ENCODE measurements around the gene TAL2.

TAL2 gene

GRCh38 chr9:105670775-105671174, 8.5 kb downstream of the TAL2 start (continued):
- TF ChIP-seq PRDM2 (tag by site-specific recombination; IDR thresholded peaks at IDR 0.05; ENCODE audit: borderline replicate concordance) (no peak), EGR2 (tag by site-specific recombination; IDR thresholded peaks at IDR 0.05; ENCODE audit: low read depth) (no peak), WT1 (tag by site-specific recombination; IDR thresholded peaks at IDR 0.05) (no peak), ZNF639 (tag by site-specific recombination; IDR thresholded peaks at IDR 0.05) (no peak), ZBTB6 (tag by site-specific recombination; IDR thresholded peaks at IDR 0.05) (no peak), ZNF157 (tag by site-specific recombination; IDR thresholded peaks at IDR 0.05) (no peak), ZNF24 (tag by site-specific recombination; IDR thresholded peaks at IDR 0.05) (no peak)

GRCh38 chr9:105672711-105673234, 10.5 kb downstream of the TAL2 start:
- POLR2A ChIA-PET = no interaction called here
- no peak overlapping the region for H3K4me3 ChIP-seq (ENCODE audit: low read depth, low read length)
- no peak overlapping the region for H3K27ac ChIP-seq (ENCODE audit: extremely low read depth, low read depth, low read length)
- CTCF ChIA-PET = interaction anchor here (0.6 kb wide), 1 partner anchor 862 kb away, joined by 3 read pairs; no protein-coding TSS in a partner anchor
- no peaks in the 10 kb centered on the region for H3K4me1 ChIP-seq (ENCODE audit: control insufficient read depth, insufficient read depth, low read length)
- TF ChIP-seq HOXD13 (CRISPR knock-in tag; IDR thresholded peaks at IDR 0.05; ENCODE audit: borderline replicate concordance) (no peak), ZNF600 (tag by site-specific recombination; IDR thresholded peaks at IDR 0.05) (0 out of 2 replicates have a peak, but pooled peaks have one; percentile 47), ZXDB (tag by site-specific recombination; IDR thresholded peaks at IDR 0.05) (0 out of 2 replicates have a peak, but pooled peaks have one; percentile 28), TCF7L2 (IDR thresholded peaks at IDR 0.05; ENCODE audit: borderline replicate concordance, low read depth, low read length) (peak; percentile 69), SCRT2 (tag by site-specific recombination; IDR thresholded peaks at IDR 0.05) (peak; percentile 70), PRDM6 (tag by site-specific recombination; IDR thresholded peaks at IDR 0.05) (peak; percentile 80), FEZF1 (tag by site-specific recombination; IDR thresholded peaks at IDR 0.05) (peak; percentile 87), ZBTB6 (tag by site-specific recombination; IDR thresholded peaks at IDR 0.05) (0 out of 2 replicates have a peak, but pooled peaks have one; percentile 14), ZNF791 (tag by site-specific recombination; IDR thresholded peaks at IDR 0.05) (no peak), EGR2 (tag by site-specific recombination; IDR thresholded peaks at IDR 0.05; ENCODE audit: low read depth) (no peak), OSR2 (tag by site-specific recombination; IDR thresholded peaks at IDR 0.05) (peak; percentile 45; the same call in 1 of the 2 replicates), ZBTB8A (tag by site-specific recombination; IDR thresholded peaks at IDR 0.05) (no peak)
- H3K9me3 ChIP-seq (ENCODE audit: control insufficient read depth, insufficient read depth, low read depth, low read length) = no peaks in the 10 kb centered on the region
- no peaks in the 10 kb centered on the region for H3K36me3 ChIP-seq (ENCODE audit: control insufficient read depth in 2 of 2, insufficient read depth in 1 of 2, low read length in 2 of 2)
